Testis (tissue), 2 donors: Measurements from ENCODE around the gene KIAA1958.

ENCODE experiments used
- CTCF ChIP-seq, 3 experiments: fragments of 450-650 bp in 2 of 3; fragments of 200-600 bp in 1 of 3; sonication (generic) in 1 of 3; IDR thresholded peaks; one replicate each; pipeline ENCODE4 v1.5.1; 2016 to 2019; ENCODE audit warnings: antibody characterized with exemption in 3 of 3, mild to moderate bottlenecking in 2 of 3, moderate library complexity in 1 of 3
- POLR2A ChIP-seq: fragments of 450-650 bp; IDR thresholded peaks from one replicate; pipeline ENCODE4 v1.6.1; 2017; ENCODE audit warnings: antibody characterized with exemption, mild to moderate bottlenecking, moderate library complexity

GRCh38 chr9:112621018-112621655 is 134.5 kb downstream of the KIAA1958 start:
- no peak for TF ChIP-seq CTCF (IDR thresholded peaks at IDR 0.05)
- TF ChIP-seq POLR2A = no peak
